GM10847 (cell line): ENCODE results near the gene HCST.
A peak's percentile ranks its signal among the peaks of the same experiment; 100 is the strongest.

Experiments used
- POLR2A ChIP-seq: IDR thresholded peaks from 2 replicates; pipeline ENCODE4 v1.6.1; 2011; ENCODE audit not compliant: insufficient read length; ENCODE audit errors: extremely low read depth

HCST gene

DNA sequence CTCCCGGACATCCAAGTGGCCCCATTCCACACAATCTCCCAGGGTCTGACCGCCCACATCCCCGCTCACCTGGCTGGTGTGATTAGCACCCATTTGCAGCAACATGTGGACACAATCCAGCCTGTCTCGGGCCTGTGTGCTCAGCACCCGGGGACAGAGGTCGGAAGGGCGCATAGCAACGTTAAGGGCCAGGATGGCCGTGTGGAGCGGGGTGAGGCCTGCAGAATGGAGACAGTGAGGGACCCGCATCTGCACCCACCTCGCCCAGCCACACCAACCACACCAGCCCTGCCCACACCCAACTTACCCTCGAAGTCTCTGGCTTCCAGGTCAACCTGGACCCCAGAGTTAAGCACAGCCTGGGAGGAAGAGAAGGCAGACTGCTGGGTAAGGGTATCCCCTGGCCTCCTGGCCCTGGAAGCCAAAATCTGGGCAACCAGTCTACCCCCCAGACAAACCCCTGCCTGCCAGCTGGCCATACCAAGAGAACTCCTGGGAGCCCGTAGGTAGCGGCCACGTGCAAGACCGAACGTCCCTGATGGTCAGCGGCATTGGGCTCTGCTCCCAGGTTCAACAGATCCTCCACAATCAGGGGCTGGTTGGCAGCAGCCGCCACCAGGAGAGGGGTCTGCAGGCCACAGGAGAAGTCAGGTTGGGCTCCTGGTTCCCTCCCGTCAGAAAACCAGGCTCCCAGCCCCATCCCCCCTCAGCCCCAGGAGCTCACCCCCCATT is 6.3 kb upstream of the HCST start:
- no peak for TF ChIP-seq POLR2A

DNA sequence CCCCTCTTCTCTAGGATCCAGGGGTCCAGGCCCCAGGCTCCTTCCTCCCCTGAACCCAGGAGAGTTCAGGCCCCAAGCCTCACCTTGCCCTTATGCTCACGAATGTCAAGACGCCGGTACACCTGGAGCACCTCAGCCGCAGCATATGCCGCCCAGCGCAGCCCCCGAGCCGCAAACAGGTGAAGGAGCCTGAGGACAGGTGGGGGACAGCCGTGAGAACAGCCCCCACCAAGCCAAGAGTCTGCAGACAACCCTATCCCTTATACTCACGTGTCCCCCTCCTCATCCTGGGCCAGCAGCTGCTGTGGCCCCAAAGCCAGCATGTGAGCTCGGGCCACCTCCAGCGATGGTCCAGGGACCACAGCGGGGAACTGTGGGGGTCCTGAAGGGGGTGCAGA is 5.7 kb upstream of the HCST start:
- TF ChIP-seq POLR2A: no peak

DNA sequence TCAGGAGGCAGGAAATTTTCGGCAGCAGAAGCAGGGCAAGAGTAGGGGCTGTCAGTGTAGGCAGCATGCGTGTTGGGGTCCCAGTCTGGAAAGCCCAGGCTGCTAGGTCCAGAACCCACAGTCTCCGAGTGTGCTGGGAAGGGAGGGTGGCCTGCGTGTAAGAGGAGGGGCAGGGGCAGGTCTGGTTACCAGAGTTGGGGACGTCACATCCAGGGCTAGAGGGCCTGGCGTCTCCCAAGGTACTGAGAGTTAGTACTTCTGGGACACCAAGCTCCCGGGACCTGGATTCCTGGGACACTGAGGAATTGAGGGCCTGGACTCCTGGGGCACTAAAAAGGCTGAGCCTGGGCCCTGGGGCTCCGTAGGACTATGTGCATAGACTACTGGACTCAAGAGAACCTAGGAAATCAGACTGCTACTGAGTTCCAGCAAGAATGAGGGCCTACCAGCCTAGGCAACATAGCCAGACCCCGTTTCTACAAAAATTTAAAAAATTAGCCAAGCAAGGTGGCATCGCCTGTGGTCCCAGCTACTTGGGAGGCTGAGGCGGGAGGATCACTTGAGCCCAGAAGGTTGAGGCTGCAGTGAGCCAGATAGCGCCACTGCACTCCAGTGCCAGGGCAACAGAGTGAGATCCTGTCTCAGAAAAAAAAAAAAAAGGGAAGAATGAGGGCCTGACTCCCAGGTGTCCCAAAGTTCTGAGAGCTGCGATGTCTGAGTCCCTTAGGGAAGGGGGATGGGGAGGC is 4.5 kb upstream of the HCST start:
- TF ChIP-seq POLR2A: no peak

DNA sequence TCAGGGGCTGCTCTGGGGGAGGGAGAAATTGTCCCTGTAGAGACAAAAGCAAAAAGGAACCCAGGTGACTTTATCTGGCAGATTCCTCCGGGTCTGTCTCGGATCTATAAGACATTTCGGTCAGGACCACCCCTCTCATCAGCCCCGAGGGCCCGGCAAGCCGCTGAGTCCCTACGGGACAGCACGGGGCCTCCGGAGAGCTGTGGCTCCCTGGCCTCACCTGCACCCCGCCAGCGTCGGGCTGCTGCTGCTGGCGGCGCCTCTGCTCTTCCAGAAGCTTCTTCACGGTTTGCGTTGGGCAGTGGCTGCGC is 3.9 kb upstream of the HCST start:
- TF ChIP-seq POLR2A: no peak

DNA sequence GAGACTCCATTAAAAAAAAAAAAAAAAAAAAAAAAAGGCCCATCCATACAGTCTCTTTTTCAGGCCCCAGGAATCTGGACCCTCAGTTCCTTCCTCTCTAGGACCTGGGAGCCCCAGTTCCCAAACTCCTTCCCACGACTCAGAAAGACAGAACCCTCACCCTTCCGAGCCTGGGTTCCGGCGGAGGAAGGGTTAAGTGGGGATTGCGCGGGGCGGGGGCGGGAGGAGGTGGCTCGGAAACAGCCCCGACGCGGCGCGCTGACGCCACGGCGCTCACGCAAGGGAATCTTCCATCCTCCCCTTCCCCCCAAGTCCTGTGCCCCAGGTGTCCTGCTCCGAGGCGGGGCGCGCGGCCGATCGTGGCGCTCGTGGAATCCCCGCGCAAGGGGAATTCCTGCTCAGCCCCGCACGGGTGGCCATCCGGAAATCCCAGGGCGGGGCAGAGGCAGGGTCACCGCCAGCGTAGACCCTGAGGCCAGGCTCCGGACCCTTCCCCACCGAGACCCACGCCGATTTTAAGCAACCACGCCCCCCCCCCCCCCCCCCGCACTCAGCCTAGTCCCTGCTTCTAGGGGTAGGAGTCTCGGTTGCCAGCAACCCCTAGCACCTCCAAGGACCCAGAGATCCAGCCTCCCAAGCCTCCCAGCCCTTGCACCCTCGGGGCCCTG is 2.6 kb upstream of the HCST start:
- TF ChIP-seq POLR2A: no peak

DNA sequence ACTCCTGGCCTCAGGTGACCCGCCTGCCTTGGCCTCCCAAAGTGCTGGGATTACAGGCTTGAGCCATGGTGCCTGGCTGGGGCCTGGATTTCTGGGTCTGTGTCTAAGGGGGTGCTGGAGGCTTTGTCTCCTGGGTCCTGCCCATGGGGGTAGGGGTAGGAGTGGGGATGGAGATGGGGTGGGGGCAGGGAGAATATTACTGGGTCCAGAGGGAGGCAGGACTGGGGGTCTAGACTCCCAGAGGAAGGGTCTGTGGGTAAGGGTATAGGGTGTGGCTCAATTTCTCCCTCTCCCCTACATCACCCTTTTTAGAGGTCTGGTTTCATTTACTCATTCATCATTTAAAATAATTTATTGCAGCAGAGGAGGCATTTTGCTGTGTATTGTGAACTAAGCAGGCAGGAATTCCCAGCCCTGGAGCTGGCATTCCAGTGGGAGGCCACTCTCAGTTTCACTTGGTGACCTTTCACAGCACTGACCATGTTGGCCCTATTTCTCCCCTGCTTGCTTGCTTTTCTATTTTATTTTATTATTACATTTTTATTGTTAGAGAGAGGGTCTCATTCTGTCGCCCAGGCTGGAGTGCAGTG is 1.2 kb upstream of the HCST start:
- no peak for TF ChIP-seq POLR2A

DNA sequence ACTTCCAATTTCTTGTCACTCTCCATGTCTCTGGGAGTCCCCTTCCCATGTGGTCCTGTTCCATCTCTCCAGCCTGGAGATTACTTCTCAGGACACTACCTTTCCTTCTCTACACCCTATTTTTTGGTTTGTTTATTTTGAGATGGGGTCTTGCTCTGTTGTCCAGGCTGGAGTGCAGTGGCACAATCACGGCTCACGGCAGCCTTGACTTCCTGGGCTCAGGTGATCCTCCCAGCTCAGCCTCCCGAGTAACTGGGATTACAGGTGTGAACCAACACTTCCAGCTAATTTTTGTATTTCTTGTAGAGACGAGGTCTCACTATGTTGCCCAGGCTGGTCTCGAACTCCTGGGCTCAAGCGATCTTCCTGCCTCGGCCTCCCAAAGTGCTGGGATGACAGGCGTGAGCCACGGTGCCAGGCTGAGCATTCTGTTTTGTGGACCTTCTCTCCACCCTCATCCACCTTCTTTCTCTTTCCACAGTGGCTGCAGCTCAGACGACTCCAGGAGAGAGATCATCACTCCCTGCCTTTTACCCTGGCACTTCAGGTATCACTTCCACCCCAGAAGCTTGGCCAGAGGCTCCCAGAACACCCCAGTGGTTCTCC is 644 bp downstream of the HCST start:
- TF ChIP-seq POLR2A: no peak

DNA sequence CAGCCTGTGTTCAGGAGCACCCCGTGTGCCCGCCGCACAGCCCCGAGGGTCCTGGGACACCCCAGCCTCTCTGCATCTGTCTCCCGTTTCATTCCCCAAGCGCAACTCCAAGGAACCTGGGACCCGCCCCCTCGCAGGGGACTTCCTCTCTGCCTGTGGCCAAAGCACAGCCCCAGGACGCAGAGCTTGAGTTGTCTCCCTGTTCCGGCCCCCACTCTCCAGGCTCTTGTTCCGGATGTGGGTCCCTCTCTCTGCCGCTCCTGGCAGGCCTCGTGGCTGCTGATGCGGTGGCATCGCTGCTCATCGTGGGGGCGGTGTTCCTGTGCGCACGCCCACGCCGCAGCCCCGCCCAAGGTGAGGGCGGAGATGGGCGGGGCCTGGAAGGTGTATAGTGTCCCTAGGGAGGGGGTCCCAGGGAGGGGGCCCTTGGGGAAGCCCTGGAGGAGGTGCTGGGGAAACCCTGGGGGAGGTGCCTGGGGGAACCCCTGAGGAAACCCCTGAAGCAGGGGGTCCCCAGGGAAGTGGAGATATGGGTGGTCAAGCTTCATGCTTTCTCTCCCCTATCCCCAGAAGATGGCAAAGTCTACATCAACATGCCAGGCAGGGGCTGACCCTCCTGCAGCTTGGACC is 1.3 kb downstream of the HCST start:
- peak; percentile 52 for TF ChIP-seq POLR2A

DNA sequence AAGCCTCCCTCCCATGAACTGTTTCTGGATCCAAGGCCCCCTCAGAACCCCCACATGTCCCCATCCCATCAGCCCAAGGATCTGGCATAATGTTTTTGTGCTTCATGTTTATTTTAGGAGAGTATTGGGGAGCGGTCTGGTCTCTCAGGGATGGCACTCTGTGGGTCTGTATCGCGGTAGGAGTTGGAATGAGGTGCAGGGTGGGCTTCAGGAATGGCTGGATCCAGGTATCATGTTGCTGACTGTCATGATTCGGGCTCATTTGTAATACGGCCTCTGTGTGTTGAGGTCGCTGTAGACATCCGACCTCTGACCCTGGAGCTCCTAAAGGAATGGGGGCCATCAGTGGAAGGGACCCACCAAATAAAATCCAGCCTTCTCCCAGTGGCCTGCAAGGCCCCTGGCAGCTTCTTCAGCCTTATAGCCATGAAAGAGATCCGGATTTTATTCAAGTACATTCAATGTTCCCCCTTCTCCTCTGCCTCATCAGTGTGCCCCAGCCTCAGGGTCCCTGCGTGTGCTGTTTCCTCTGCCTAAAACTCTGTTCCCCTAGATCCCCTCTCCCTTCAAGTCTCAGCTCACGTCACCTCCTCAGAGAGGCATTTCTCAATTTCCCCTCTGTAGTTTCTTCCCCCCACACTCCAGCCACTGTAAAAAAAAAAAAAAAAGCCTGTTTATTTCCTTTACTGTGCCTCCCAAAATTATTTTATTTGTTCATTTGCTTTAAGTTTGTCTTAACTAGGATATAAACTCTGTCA is 2.2 kb downstream of the HCST start:
- TF ChIP-seq POLR2A: no peak

DNA sequence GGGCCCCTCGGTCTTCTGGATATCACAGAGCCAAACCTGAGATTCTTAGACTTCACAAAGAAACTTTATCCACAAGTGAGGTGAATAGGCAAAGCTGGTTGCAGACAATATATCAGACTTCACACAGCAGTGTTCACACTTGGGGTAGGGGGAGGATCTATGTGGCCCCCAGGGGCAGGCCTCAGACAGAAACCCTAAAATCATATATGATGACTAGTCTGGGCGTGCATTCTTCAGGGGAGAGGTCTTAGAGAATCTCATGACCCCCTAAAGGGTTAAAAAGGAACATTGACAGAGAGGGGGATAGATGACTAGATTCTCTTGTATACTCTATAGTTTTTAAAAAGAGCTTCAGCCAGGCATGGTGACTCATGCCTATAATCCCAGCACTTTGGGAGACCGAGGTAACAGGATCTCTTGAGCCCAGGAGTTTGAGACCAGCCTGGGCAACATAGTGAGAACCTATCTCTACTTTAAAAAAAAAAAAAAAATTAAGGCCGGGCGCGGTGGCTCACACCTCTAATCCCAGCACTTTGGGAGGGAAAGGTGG is 2.9 kb downstream of the HCST start:
- no peak for TF ChIP-seq POLR2A

DNA sequence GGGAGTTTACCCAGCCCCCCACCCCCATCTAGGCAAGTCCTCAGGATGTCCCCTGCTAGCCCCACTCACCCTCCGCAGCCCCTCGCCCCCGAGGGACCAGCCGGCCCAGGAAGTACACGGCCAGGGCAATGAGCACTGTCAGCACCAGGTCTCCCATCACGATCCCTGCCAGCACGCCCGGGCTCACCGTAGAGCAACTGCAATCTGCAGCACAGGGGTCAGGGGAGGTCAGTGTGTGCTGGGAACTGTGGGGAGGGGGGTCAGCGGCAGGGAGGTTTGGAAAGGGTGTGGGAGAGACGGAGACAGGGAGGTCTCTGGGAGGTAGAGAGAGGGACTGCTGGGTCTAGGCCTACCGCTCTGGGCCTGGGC is 5.0 kb downstream of the HCST start:
- no peak for TF ChIP-seq POLR2A

DNA sequence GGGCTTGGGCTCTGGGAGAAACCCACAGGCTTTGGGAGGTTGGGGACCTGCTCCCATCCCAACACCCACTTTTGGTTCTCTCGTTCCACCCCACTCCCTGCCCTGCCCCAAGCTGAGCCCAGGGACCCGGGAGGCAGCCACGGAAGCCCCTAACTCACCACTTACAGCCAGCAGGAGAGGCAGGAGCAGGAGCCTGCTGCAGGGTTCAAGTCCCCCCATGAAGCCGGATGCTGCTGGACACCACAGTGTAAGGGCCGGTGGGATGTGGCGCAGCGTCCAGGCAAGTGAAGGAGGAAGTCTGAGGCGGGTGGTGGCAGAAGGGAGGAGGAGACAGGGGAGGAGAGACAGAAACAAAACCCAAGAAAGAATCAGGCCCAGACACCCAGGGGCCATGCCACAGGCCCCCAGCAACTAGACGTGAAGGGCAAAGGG is 5.7 kb downstream of the HCST start, which contains the start of gene TYROBP:
Gene TYROBP (minus strand): TSS at position 286 of the 432 bp plus-strand sequence. CDS start 67 bp downstream, at position 219.
- no peak for TF ChIP-seq POLR2A

DNA sequence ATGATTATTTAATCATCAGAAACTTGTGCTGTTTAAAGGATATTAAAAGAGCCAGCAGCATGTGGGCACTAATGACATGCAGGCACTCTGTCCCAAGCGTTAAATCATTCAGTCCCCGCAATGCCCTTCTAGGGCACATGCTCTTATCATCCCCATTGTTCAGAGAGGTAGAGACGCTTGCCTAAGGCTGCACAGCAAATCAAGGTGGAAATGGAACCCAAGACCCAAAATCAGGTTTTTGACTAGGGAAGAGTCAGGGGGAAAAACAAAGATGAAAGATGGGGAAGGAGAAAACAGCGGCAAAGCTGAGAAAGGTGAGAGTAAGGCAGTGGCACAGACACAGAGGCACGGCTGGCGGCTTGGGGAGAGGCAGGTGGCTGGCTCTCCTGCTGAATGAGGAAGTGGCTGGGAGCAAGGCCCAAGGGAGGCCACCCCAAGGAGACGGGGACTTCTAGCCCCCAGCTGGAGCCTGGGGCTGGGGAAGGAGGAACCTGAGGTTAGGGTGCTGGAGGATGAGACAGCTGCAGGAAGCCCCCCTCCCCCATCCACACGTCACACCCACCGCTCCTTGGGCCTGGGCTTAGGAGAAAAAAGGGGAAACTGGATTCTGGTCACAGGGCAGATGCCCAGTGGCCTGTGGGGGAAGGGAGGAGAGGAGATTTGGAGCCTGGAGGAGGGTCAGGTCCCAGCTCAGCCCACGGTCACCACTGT is 6.8 kb downstream of the HCST start:
- TF ChIP-seq POLR2A: no peak
